Neuronal stem cell (in vitro differentiated cells): Measurements from ENCODE around the gene THAP11.

Experiments used
- DNase-seq: peaks from one replicate; pipeline ENCODE4 v3.0.0-alpha.2; 2013; ENCODE audit warnings: low spot score
- H2AFZ ChIP-seq: one replicate; pipeline ENCODE4 v1.6.1; 2013; ENCODE audit warnings: mild to moderate bottlenecking, low read length, inconsistent platforms
- H2AK5ac ChIP-seq: 2 replicates; pipeline ENCODE4 v1.6.1; 2013; ENCODE audit warnings: low read depth, mild to moderate bottlenecking, inconsistent platforms, low read length, moderate library complexity, mixed read lengths
- H2BK120ac ChIP-seq: 2 replicates; pipeline ENCODE4 v1.6.1; 2013; ENCODE audit warnings: low read depth, mild to moderate bottlenecking, inconsistent platforms, low read length, moderate library complexity, mixed read lengths
- H2BK12ac ChIP-seq: one replicate; pipeline ENCODE4 v1.6.1; 2013; ENCODE audit warnings: low read length, inconsistent platforms
- H2BK15ac ChIP-seq: 2 replicates; pipeline ENCODE4 v1.6.1; 2013; ENCODE audit warnings: mild to moderate bottlenecking, low read length, inconsistent platforms, mixed read lengths
- H2BK5ac ChIP-seq: one replicate; pipeline ENCODE4 v1.6.1; 2013; ENCODE audit warnings: inconsistent platforms, mild to moderate bottlenecking, low read length, moderate library complexity
- H3K14ac ChIP-seq: one replicate; pipeline ENCODE4 v1.6.1; 2013; ENCODE audit warnings: low read length, inconsistent platforms
- H3K18ac ChIP-seq: 2 replicates; pipeline ENCODE4 v1.6.1; 2013; ENCODE audit warnings: low read length, inconsistent platforms
- H3K23ac ChIP-seq: 2 replicates; pipeline ENCODE4 v1.6.1; 2013; ENCODE audit warnings: low read depth, mild to moderate bottlenecking, mixed read lengths, low read length, inconsistent platforms; ENCODE audit not compliant: poor library complexity
- H3K27ac ChIP-seq: replicated peaks from 3 replicates; pipeline ENCODE4 v1.5.1; 2013; ENCODE audit warnings: low read length, inconsistent platforms
- H3K27me3 ChIP-seq, 3 experiments: 2 replicates each; pipeline ENCODE4 v1.6.1; 2013; ENCODE audit warnings: low read length in 3 of 3, mild to moderate bottlenecking in 2 of 3, inconsistent platforms in 1 of 3, low read depth in 1 of 3, mixed read lengths in 1 of 3, moderate library complexity in 1 of 3; ENCODE audit not compliant: control insufficient read depth in 3 of 3, insufficient read depth in 3 of 3
- H3K36me3 ChIP-seq, 2 donors: replicated peaks in 1 of 2; 2 replicates each; pipeline ENCODE4 v1.6.1; 2013; ENCODE audit warnings: low read length in 2 of 2; ENCODE audit not compliant: control insufficient read depth in 2 of 2, insufficient read depth in 2 of 2
- H3K4ac ChIP-seq: 2 replicates; pipeline ENCODE4 v1.6.1; 2013; ENCODE audit warnings: inconsistent platforms, mild to moderate bottlenecking, low read length, moderate library complexity
- H3K4me1 ChIP-seq, 2 donors: 1 replicate in 1 of 2; 2 replicates in 1 of 2; pipeline ENCODE4 v1.6.1; 2013; ENCODE audit warnings: low read length in 2 of 2, low read depth in 1 of 2; ENCODE audit not compliant: control insufficient read depth in 2 of 2, insufficient read depth in 1 of 2
- H3K4me2 ChIP-seq: one replicate; pipeline ENCODE4 v1.6.1; 2013; ENCODE audit warnings: mild to moderate bottlenecking, low read length, inconsistent platforms; ENCODE audit not compliant: insufficient read depth, poor library complexity, severe bottlenecking
- H3K4me3 ChIP-seq, 2 donors: 2 replicates each; pipeline ENCODE4 v1.5.1; 2013; ENCODE audit warnings: low read length in 2 of 2, mild to moderate bottlenecking in 2 of 2, inconsistent platforms in 1 of 2, moderate library complexity in 1 of 2
- H3K79me1 ChIP-seq: one replicate; pipeline ENCODE4 v1.6.1; 2013; ENCODE audit warnings: low read depth, mild to moderate bottlenecking, inconsistent platforms, low read length, moderate library complexity
- H3K9ac ChIP-seq: one replicate; pipeline ENCODE4 v1.6.1; 2013; ENCODE audit warnings: mild to moderate bottlenecking, low read depth, low read length, inconsistent platforms; ENCODE audit not compliant: poor library complexity
- H3K9me3 ChIP-seq, 2 donors: replicated peaks in 1 of 2; 2 replicates each; pipeline versions ENCODE3 to v1.6.1; 2013; ENCODE audit warnings: low read length in 2 of 2, mild to moderate bottlenecking in 2 of 2, inconsistent platforms in 1 of 2, low read depth in 1 of 2, mixed read lengths in 1 of 2, moderate library complexity in 1 of 2; ENCODE audit not compliant: control insufficient read depth in 2 of 2, insufficient read depth in 1 of 2
- H4K8ac ChIP-seq: one replicate; pipeline ENCODE4 v1.6.1; 2013; ENCODE audit warnings: low read depth, mild to moderate bottlenecking, inconsistent platforms, low read length, moderate library complexity
- H4K91ac ChIP-seq: one replicate; pipeline ENCODE4 v1.6.1; 2013; ENCODE audit warnings: low read length, low read depth, mild to moderate bottlenecking, inconsistent platforms; ENCODE audit not compliant: poor library complexity
- WGBS, 2 donors: extraction: QIAGEN DNeasy Blood & Tissue Kit; methylation state at CpG; one replicate each; pipeline ENCODE4 v1.1.7; 2013; ENCODE audit warnings: missing lambda C conversion rate in 2 of 2, mixed read lengths in 1 of 2; ENCODE audit not compliant: insufficient read length in 2 of 2, insufficient replicate concordance in 1 of 2; ENCODE audit errors: extremely low coverage in 2 of 2; 5-methylcytosine and 5-hydroxymethylcytosine counted together

THAP11 gene

DNA sequence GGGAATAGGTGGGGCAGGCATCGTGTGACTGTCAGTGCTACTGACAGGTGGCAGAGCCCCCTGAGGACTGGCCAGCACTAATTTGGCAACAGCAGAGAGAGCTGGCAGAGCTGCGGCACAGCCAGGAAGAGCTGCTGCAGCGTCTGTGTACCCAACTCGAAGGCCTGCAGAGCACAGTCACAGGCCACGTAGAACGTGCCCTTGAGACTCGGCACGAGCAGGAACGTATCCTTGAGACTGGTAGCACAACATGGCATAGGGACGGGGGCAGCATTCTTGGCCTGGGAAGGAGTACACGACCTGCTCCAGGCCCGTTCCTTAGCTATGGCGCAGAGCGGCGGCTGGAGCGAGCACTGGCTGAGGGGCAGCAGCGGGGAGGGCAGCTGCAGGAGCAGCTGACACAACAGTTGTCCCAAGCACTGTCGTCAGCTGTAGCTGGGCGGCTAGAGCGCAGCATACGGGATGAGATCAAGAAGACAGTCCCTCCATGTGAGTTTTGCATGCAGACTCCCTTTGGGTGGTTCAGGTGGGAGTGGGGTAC lies 39.6 kb downstream of the THAP11 start:
- Histone ChIP-seq H3K4ac (no peak overlapping the region), H2BK12ac (no peak overlapping the region), H3K4me1 (peaks cover 0 to 3% of the 10 kb centered on the region in 2 donors), H3K23ac (no peak overlapping the region), H3K36me3 (peaks cover 70 to 84% of the 10 kb centered on the region in 2 donors), H2BK15ac (no peak overlapping the region), H3K9me3 (peaks cover 0 to 1% of the 10 kb centered on the region in 2 donors), H2BK120ac (no peak overlapping the region), H3K18ac (no peak overlapping the region), H3K27ac (no peak overlapping the region), H2AK5ac (no peak overlapping the region), H2AFZ (no peak overlapping the region), H3K9ac (no peak overlapping the region), H3K27me3 (no peaks in the 10 kb centered on the region), H3K14ac (no peak overlapping the region), H2BK5ac (no peak overlapping the region), H3K79me1 (peaks cover 8% of the 10 kb centered on the region), H4K91ac (no peak overlapping the region), H4K8ac (no peak overlapping the region), H3K4me3 (no peak overlapping the region), H3K4me2 (no peak overlapping the region)
- no peak for DNase-seq
- WGBS, 2 donors: no CpG with 5 or more reads among the region's 21 CpGs

DNA sequence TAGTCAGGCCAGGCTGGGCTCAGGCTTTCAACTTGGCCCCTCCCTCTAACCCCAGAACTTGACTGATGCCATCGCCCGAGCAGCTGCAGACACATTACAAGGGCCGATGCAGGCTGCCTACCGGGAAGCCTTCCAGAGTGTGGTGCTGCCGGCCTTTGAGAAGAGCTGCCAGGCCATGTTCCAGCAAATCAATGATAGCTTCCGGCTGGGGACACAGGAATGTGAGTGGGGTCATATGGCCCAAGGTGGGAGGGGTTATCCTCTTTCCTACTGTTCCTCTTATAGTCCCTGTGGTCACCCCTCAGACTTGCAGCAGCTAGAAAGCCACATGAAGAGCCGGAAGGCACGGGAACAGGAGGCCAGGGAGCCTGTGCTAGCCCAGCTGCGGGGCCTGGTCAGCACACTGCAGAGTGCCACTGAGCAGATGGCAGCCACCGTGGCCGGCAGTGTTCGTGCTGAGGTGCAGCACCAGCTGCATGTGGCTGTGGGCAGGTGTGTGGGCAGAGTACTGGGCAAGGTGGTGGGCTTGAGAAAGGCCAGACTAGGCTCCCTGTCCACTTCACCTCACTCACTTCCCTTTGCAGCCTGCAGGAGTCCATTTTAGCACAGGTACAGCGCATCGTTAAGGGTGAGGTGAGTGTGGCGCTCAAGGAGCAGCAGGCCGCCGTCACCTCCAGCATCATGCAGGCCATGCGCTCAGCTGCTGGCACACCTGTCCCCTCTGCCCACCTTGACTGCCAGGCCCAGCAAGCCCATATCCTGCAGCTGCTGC lies 40.4 kb downstream of the THAP11 start:
- H3K4ac ChIP-seq: no peak overlapping the region
- WGBS, 2 donors: no CpG with 5 or more reads among the region's 18 CpGs
- peaks cover 5% of the 10 kb centered on the region for H3K79me1 ChIP-seq
- H2BK5ac ChIP-seq: no peak overlapping the region
- H2AFZ ChIP-seq: no peak overlapping the region
- no peak overlapping the region for H2BK12ac ChIP-seq
- no peak overlapping the region for H2BK15ac ChIP-seq
- no peak overlapping the region for H3K4me2 ChIP-seq
- H3K4me3 ChIP-seq: no peak overlapping the region
- no peak overlapping the region for H2AK5ac ChIP-seq
- no peak overlapping the region for H3K18ac ChIP-seq
- no peak overlapping the region for H3K23ac ChIP-seq
- peaks cover 0 to 1% of the 10 kb centered on the region in 2 donors for H3K9me3 ChIP-seq
- no peak overlapping the region for H3K9ac ChIP-seq
- H2BK120ac ChIP-seq: no peak overlapping the region
- no peaks in the 10 kb centered on the region for H3K27me3 ChIP-seq
- no peak for DNase-seq
- H4K8ac ChIP-seq: no peak overlapping the region
- H3K14ac ChIP-seq: no peak overlapping the region
- H3K27ac ChIP-seq: no peak overlapping the region
- H3K36me3 ChIP-seq: peaks cover 62 to 75% of the 10 kb centered on the region in 2 donors
- H4K91ac ChIP-seq: no peak overlapping the region
- H3K4me1 ChIP-seq: peaks cover 0 to 3% of the 10 kb centered on the region in 2 donors

DNA sequence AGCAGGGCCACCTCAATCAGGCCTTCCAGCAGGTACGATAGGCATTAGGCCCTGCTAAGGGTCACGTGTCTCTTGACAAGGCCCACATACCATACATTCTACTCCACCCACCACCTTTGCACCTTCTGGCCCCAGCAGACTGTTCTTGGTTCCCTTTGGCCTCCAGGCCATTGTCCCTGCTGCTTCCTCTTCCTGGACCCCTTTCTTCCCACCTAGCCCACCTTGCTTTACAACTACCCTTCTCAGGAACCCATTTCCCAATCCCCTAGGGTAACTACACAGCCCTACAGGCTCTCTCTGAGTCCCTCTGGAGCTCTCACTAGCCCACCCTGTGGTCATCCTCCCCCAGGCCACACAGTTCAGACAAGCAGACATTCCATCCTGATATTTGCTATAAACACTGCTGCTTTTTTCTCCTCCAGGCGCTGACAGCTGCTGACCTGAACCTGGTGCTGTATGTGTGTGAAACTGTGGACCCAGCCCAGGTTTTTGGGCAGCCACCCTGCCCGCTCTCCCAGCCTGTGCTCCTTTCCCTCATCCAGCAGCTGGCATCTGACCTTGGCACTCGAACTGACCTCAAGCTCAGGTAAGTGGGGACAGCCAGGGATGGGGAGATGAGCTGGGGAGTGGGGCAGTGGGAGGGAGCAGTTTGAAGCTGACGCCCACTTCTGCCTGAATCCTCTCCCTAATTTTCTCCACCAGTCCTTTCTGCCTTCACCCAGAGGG lies 41.2 kb downstream of the THAP11 start:
- no peak for DNase-seq
- H4K8ac ChIP-seq: no peak overlapping the region
- H2BK12ac ChIP-seq: no peak overlapping the region
- no peak overlapping the region for H3K4me2 ChIP-seq
- H3K36me3 ChIP-seq: peaks cover 54 to 68% of the 10 kb centered on the region in 2 donors
- peaks cover 0 to 3% of the 10 kb centered on the region in 2 donors for H3K4me1 ChIP-seq
- H2AK5ac ChIP-seq: no peak overlapping the region
- no peak overlapping the region for H3K9ac ChIP-seq
- H3K27ac ChIP-seq: no peak overlapping the region
- no peaks in the 10 kb centered on the region for H3K27me3 ChIP-seq
- peaks cover 5% of the 10 kb centered on the region for H3K79me1 ChIP-seq
- H3K4me3 ChIP-seq: no peak overlapping the region
- H3K4ac ChIP-seq: no peak overlapping the region
- peaks cover 0 to 1% of the 10 kb centered on the region in 2 donors for H3K9me3 ChIP-seq
- H3K14ac ChIP-seq: no peak overlapping the region
- no peak overlapping the region for H3K23ac ChIP-seq
- H3K18ac ChIP-seq: no peak overlapping the region
- WGBS, 2 donors: no CpG with 5 or more reads among the region's 6 CpGs
- no peak overlapping the region for H4K91ac ChIP-seq
- H2AFZ ChIP-seq: no peak overlapping the region
- no peak overlapping the region for H2BK5ac ChIP-seq
- no peak overlapping the region for H2BK120ac ChIP-seq
- H2BK15ac ChIP-seq: no peak overlapping the region

DNA sequence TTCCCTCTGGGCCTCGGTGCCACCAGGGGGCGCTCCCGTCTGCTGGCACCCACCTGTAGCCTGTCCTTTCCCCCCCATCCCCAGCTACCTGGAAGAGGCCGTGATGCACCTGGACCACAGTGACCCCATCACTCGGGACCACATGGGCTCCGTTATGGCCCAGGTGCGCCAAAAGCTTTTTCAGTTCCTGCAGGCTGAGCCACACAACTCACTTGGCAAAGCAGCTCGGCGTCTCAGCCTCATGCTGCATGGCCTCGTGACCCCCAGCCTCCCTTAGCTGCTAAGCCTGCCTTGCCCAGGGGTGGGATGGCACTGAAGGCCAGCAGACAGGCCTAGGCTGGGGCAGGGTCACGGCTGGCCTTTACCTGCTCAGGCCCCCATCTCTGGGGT lies 41.7 kb downstream of the THAP11 start:
- Histone ChIP-seq H2AK5ac (no peak overlapping the region), H3K36me3 (peaks cover 49 to 62% of the 10 kb centered on the region in 2 donors), H2AFZ (no peak overlapping the region), H3K18ac (peak overlapping the region; percentile 12), H3K4ac (no peak overlapping the region), H3K79me1 (peaks cover 5% of the 10 kb centered on the region), H4K8ac (no peak overlapping the region), H3K14ac (no peak overlapping the region), H3K27me3 (no peaks in the 10 kb centered on the region), H2BK120ac (no peak overlapping the region), H3K9ac (no peak overlapping the region), H4K91ac (no peak overlapping the region), H3K9me3 (peaks cover 0 to 1% of the 10 kb centered on the region in 2 donors), H3K27ac (peak overlapping the region; percentile 42), H2BK15ac (no peak overlapping the region), H2BK5ac (no peak overlapping the region), H3K4me1 (peaks cover 0 to 3% of the 10 kb centered on the region in 2 donors), H3K23ac (peak overlapping the region; percentile 16), H3K4me2 (no peak overlapping the region), H3K4me3 (no peak overlapping the region), H2BK12ac (no peak overlapping the region)
- no CpG with 5 or more reads among the region's 11 CpGs for WGBS, 2 donors
- peak; percentile 45 for DNase-seq
